COR-L47 (cell line): ENCODE results near the gene ANO9.

Experiments
- DNase-seq: peaks from one replicate; lab custom pipeline; 2025; lab: John Stamatoyannopoulos, UW

The ANO9 gene

DNA sequence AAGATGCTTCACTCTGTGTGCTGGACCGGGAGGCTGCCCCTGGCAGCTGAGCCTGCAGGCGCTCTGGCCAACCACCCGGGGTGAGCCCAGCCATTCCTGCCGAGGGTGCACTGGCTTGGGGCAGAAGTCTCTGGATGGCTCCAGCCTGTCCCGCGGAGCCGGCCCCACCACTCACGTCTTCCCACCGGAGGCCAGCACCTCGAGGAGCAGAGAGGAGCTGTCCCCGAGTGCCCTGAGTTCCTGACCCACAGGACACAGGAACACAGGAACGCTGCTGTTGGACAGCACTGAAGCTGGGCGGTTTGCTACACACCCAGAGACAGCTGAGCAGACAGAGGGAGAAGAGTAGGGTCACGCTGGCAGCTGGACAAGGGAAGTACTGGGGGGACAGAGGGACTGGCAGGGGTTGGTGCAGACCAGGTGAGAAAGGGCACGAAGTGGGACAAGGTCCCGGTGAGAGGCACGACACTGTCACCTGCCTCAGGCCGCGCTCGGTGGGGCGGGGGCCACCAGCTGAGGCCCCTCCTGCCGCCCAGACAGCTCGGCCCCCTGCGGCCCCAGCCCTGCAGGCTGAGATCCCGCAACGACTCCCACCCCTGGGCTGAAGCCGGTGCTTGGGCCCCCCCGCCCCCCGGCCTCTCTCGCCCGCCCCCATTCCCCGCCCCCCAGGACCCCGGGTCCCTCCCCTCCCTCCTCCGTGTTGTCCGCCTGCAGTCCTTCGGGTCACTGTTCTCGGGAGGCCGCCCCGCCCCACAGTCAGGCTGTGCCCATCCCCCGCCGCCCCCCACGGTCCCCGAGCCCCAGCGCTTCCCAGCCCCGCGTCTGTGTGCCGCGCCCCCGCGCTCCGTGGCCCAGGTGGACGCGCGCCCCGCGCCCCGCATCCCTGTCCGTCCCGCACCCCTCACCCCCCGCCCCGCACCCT, 73.1 kb downstream of the ANO9 start:
- no peak for DNase-seq

DNA sequence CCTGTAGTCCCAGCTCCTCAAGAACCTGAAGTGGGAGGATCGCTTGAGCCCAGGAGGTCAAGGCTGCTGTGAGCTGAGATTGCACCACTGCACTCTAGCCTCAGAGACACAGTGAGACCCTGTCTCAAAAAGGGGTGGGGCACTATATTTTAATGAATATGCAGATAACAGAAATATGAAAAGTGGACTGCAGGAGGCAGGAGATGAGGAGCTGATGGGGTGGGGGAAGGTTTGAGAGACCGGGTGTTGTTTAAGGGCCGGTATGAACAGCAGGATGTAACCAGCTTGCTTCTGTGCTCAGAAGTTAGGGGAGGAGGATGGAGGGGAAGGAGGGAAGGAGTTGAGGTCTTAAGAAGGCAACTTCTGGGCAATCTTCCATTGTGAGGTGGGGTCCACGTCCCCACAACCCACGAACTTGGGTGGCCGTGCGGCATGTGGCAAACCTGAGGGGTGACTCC, 73.8 kb downstream of the ANO9 start:
- no peak for DNase-seq
